HCT116 (cell line): ENCODE data around the gene NCBP2L. TPM values are rescaled to one million over a fixed set of nuclear protein-coding genes. Genes with fewer than 3 reads are reported as not detected.

Source experiments
- ATAC-seq: fragments of 200-7000 bp; cut with Tn5 transposase; 2 replicates; pipeline ENCODE4 v1.9.1; 2020; ENCODE audit warnings: mild to moderate bottlenecking, moderate library complexity
- BruUV-seq: library from RNA; stranded (reverse); fragments of 400-500 nt; replicated peaks from 2 replicates; lab custom pipeline; 2021; lab: Mats Ljungman, UMichigan
- CTCF ChIA-PET: fragments of 300-600 bp; sonication (Branson Sonifier 250); formaldehyde crosslinking; loops from one replicate; lab custom pipeline; 2021; ENCODE audit warnings: antibody characterized with exemption; lab: Charles Lee
- POLR2A ChIA-PET: fragments of 300-600, 350-600 bp; sonication (Branson Sonifier 250); formaldehyde crosslinking; loops from one replicate; lab custom pipeline; 2021; ENCODE audit warnings: antibody characterized with exemption; lab: Charles Lee
- RAD21 ChIA-PET, 2 experiments: fragments of 300-600 bp; sonication (Branson Sonifier 250); formaldehyde crosslinking; loops; one replicate each; lab custom pipeline; 2023; ENCODE audit warnings: low total read pairs in 2 of 2; ENCODE audit not compliant: uncharacterized antibody in 2 of 2, unreplicated experiment in 2 of 2, low non-redundant PET in 1 of 2; lab: Charles Lee
- DNase-seq: peaks from one replicate; pipeline ENCODE4 v3.0.0-alpha.2; 2010; ENCODE audit warnings: low read depth, low spot score
- H2AFZ ChIP-seq: fragments of 200-600 bp; shearing (Covaris generic), sonication (generic); 2 replicates; pipeline ENCODE4 v1.6.1; 2017; ENCODE audit warnings: low read depth, mixed run types, mixed read lengths, antibody characterized with exemption, low read length; ENCODE audit not compliant: poor library complexity, severe bottlenecking
- H3K27ac ChIP-seq: 2 replicates; pipeline ENCODE4 v1.5.1; 2012; ENCODE audit warnings: low read depth, low read length
- H3K27me3 ChIP-seq: fragments of 200-600 bp; sonication (generic); 2 replicates; pipeline ENCODE4 v1.6.1; 2016; ENCODE audit warnings: mixed run types, low read length, mixed read lengths; ENCODE audit not compliant: insufficient read depth
- H3K36me3 ChIP-seq, 2 experiments: fragments of 200-500 bp in 1 of 2; fragments of 200-600 bp in 1 of 2; sonication (Bioruptor generic) in 1 of 2; sonication (generic) in 1 of 2; 2 replicates each; pipeline versions ENCODE4 v1.5.1 to v1.6.1; 2014 to 2016; ENCODE audit warnings: low read length in 2 of 2, inconsistent platforms in 1 of 2, mixed read lengths in 1 of 2, mixed run types in 1 of 2; ENCODE audit not compliant: insufficient read depth in 2 of 2, control insufficient read depth in 1 of 2
- H3K4me1 ChIP-seq, 2 experiments: fragments of 200-600 bp in 1 of 2; sonication (generic) in 1 of 2; 2 replicates each; pipeline versions ENCODE4 v1.5.1 to v1.6.1; 2012 to 2017; ENCODE audit warnings: low read length in 2 of 2, inconsistent platforms in 1 of 2, mild to moderate bottlenecking in 1 of 2, mixed read lengths in 1 of 2, mixed run types in 1 of 2, moderate library complexity in 1 of 2; ENCODE audit not compliant: insufficient read depth in 2 of 2, control insufficient read depth in 1 of 2
- H3K4me2 ChIP-seq: fragments of 200-600 bp; sonication (generic); 2 replicates; pipeline ENCODE4 v1.6.1; 2017; ENCODE audit warnings: mixed run types, low read length, mixed read lengths
- H3K4me3 ChIP-seq, 2 experiments: fragments of 200-600 bp in 1 of 2; sonication (generic) in 1 of 2; replicated peaks in 1 of 2; 2 replicates each; pipeline ENCODE4 v1.5.1; 2011 to 2016; ENCODE audit warnings: low read length in 2 of 2, control low read depth in 1 of 2, low read depth in 1 of 2, mild to moderate bottlenecking in 1 of 2, mixed read lengths in 1 of 2, mixed run types in 1 of 2
- H3K79me2 ChIP-seq: fragments of 200-600 bp; sonication (generic); 2 replicates; pipeline ENCODE4 v1.6.1; 2017; ENCODE audit warnings: mild to moderate bottlenecking, mixed run types, low read length, moderate library complexity, mixed read lengths; ENCODE audit not compliant: insufficient read depth
- H3K9ac ChIP-seq: fragments of 200-600 bp; sonication (generic); 2 replicates; pipeline ENCODE4 v1.6.1; 2016; ENCODE audit warnings: low read length, mixed read lengths
- H3K9me2 ChIP-seq: fragments of 200-600 bp; sonication (generic), shearing (Covaris generic); 2 replicates; pipeline ENCODE4 v1.6.1; 2017; ENCODE audit warnings: mixed run types, mild to moderate bottlenecking, moderate library complexity; ENCODE audit not compliant: insufficient read depth
- H3K9me3 ChIP-seq, 2 experiments: fragments of 200-500 bp in 1 of 2; fragments of 200-600 bp in 1 of 2; sonication (Bioruptor generic) in 1 of 2; sonication (generic) in 1 of 2; 2 replicates each; pipeline ENCODE4 v1.6.1; 2014 to 2017; ENCODE audit warnings: low read length in 2 of 2, mixed read lengths in 2 of 2, inconsistent platforms in 1 of 2, low read depth in 1 of 2, mild to moderate bottlenecking in 1 of 2, mixed run types in 1 of 2, moderate library complexity in 1 of 2; ENCODE audit not compliant: control insufficient read depth in 1 of 2, insufficient read depth in 1 of 2
- H4K20me1 ChIP-seq: fragments of 200-600 bp; sonication (generic), shearing (Covaris generic); 2 replicates; pipeline ENCODE4 v1.6.1; 2017; ENCODE audit warnings: mixed run types, mild to moderate bottlenecking, moderate library complexity; ENCODE audit not compliant: insufficient read depth
- CBX3 ChIP-seq: IDR thresholded peaks from 2 replicates; pipeline ENCODE4 v1.6.1; 2012; ENCODE audit warnings: low read depth
- CEBPB ChIP-seq: IDR thresholded peaks from 2 replicates; pipeline ENCODE4 v1.6.1; 2012; ENCODE audit warnings: low read depth
- ELF1 ChIP-seq: IDR thresholded peaks from 2 replicates; pipeline ENCODE4 v1.6.1; 2012; ENCODE audit warnings: low read depth, borderline replicate concordance
- EZH2phosphoT487 ChIP-seq: fragments of 200-600 bp; IDR thresholded peaks from 2 replicates; pipeline ENCODE4 v1.6.1; 2018; ENCODE audit warnings: antibody characterized with exemption, borderline replicate concordance
- FOSL1 ChIP-seq: IDR thresholded peaks from 2 replicates; pipeline ENCODE4 v1.6.1; 2012; ENCODE audit warnings: low read depth
- POLR2A ChIP-seq: IDR thresholded peaks from 2 replicates; pipeline ENCODE4 v1.7.0; 2011; ENCODE audit warnings: borderline replicate concordance; ENCODE audit not compliant: insufficient read depth, insufficient read length; ENCODE audit errors: extremely low read depth
- RAD21 ChIP-seq: IDR thresholded peaks from 2 replicates; pipeline ENCODE4 v1.6.1; 2012; ENCODE audit warnings: low read depth, mild to moderate bottlenecking
- SIN3A ChIP-seq: IDR thresholded peaks from 2 replicates; pipeline ENCODE4 v1.6.1; 2012; ENCODE audit warnings: low read depth
- SP1 ChIP-seq: IDR thresholded peaks from 2 replicates; pipeline ENCODE4 v1.6.1; 2012; ENCODE audit warnings: low read depth
- SRF ChIP-seq: IDR thresholded peaks from 2 replicates; pipeline ENCODE4 v1.6.1; 2012; ENCODE audit warnings: low read depth
- TCF7L2 ChIP-seq: IDR thresholded peaks from 2 replicates; pipeline ENCODE4 v1.7.0; 2011; ENCODE audit warnings: borderline replicate concordance, inconsistent platforms; ENCODE audit not compliant: insufficient read depth, insufficient read length; ENCODE audit errors: extremely low read depth
- YY1 ChIP-seq: IDR thresholded peaks from 2 replicates; pipeline ENCODE4 v1.6.1; 2011; ENCODE audit warnings: low read length, low read depth, moderate library complexity, mild to moderate bottlenecking; ENCODE audit not compliant: insufficient replicate concordance; ENCODE audit errors: extremely low read depth
- ZFX ChIP-seq: fragments of 450-650 bp; IDR thresholded peaks from 2 replicates; pipeline ENCODE4 v1.6.1; 2017
- intact Hi-C: fragments of 100-400 bp; cut with micrococcal nuclease; formaldehyde crosslinking; loops from 2 replicates; pipeline ENCODE4 v1.10.0; 2022
- total RNA-seq: library from RNA; stranded (reverse); gene quantifications from one replicate; pipeline ENCODE4 v1.2.1, GENCODE V29; 2021; ENCODE audit not compliant: unreplicated experiment
- TF ChIP-seq, protein P1 (sequence below): IDR thresholded peaks from 2 replicates; pipeline ENCODE4 v1.6.1; 2012; ENCODE audit warnings: low read depth
- TF ChIP-seq, protein P2 (sequence below): IDR thresholded peaks from 2 replicates; pipeline ENCODE4 v1.6.1; 2012
- TF ChIP-seq, protein P3 (sequence below), 3 experiments: fragments of 200-600 bp in 1 of 3; sonication (generic) in 1 of 3; IDR thresholded peaks in 2 of 3; conservative IDR thresholded peaks in 1 of 3; 2 replicates each; pipeline ENCODE4 v1.5.1; 2012 to 2017; ENCODE audit warnings: low read depth in 2 of 3, low read length in 2 of 3, antibody characterized with exemption in 1 of 3, borderline replicate concordance in 1 of 3, control low read depth in 1 of 3, mild to moderate bottlenecking in 1 of 3, mixed read lengths in 1 of 3, mixed run types in 1 of 3, moderate library complexity in 1 of 3; ENCODE audit not compliant: insufficient read depth in 1 of 3
- TF ChIP-seq, protein P4 (sequence below): IDR thresholded peaks from 2 replicates; pipeline ENCODE4 v1.6.1; 2012

The NCBP2L gene
- total RNA-seq, 1 experiment from 2014 or later, result not detected

DNA sequence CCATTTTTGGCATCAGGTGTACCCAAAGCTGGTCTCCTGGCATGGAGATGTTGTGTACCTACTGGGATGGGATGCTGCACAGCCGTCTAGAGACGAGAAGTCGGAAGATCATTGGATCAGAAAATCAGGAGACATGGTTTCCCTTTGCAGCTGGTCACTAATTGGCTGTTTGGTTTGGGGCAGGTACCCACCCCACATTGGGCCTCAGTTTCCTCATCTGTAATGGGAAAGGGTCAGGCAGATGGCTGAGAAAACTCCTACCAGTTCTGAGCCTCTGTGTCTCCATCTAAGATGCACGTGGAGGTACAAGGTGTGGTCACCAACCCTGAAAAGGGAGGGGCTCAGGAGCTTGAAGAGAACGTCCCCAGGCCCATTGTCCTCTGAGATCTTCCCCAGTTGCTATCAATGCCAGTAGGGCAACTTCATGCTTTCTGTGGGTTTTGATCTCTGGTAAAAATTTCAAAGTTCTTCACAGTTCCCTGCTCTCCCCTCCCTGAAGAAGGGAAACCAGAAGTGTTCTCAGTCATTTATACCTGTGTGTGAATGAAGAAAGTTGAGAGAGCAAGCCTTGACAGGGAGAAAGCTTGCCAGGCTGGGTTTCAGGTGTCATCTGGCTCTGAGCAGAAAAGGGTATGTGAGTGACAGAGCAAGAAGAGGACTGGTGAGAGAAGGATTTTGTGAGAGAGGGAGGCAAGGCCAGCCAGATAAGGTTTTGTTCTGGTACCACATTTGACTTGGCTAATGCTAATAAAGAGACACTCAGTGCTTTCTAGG is 17.0 kb upstream of the NCBP2L start:
- Histone ChIP-seq H3K79me2 (no peaks in the 10 kb centered on the region), H3K9me2 (no peaks in the 10 kb centered on the region), H3K27me3 (no peaks in the 10 kb centered on the region), H3K4me2 (no peak overlapping the region), H3K27ac (no peak overlapping the region), H4K20me1 (no peaks in the 10 kb centered on the region), H3K4me3 (no peak overlapping the region), H2AFZ (no peak overlapping the region), H3K9me3 (no peaks in the 10 kb centered on the region), H3K4me1 (no peaks in the 10 kb centered on the region), H3K9ac (no peak overlapping the region), H3K36me3 (no peaks in the 10 kb centered on the region)
- intact Hi-C loops, result no loop called here
- DNase-seq (no peak), ATAC-seq (no peak)
- TF ChIP-seq TCF7L2 (no peak), SRF (no peak), FOSL1 (no peak), SIN3A (no peak), CEBPB (no peak), YY1 (no peak), ZFX (no peak), POLR2A (no peak), ELF1 (no peak), EZH2phosphoT487 (no peak), SP1 (no peak), CBX3 (no peak), RAD21 (no peak)
- TF ChIP-seq, protein P1, sequence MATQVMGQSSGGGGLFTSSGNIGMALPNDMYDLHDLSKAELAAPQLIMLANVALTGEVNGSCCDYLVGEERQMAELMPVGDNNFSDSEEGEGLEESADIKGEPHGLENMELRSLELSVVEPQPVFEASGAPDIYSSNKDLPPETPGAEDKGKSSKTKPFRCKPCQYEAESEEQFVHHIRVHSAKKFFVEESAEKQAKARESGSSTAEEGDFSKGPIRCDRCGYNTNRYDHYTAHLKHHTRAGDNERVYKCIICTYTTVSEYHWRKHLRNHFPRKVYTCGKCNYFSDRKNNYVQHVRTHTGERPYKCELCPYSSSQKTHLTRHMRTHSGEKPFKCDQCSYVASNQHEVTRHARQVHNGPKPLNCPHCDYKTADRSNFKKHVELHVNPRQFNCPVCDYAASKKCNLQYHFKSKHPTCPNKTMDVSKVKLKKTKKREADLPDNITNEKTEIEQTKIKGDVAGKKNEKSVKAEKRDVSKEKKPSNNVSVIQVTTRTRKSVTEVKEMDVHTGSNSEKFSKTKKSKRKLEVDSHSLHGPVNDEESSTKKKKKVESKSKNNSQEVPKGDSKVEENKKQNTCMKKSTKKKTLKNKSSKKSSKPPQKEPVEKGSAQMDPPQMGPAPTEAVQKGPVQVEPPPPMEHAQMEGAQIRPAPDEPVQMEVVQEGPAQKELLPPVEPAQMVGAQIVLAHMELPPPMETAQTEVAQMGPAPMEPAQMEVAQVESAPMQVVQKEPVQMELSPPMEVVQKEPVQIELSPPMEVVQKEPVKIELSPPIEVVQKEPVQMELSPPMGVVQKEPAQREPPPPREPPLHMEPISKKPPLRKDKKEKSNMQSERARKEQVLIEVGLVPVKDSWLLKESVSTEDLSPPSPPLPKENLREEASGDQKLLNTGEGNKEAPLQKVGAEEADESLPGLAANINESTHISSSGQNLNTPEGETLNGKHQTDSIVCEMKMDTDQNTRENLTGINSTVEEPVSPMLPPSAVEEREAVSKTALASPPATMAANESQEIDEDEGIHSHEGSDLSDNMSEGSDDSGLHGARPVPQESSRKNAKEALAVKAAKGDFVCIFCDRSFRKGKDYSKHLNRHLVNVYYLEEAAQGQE, result no peak
- TF ChIP-seq, protein P2, sequence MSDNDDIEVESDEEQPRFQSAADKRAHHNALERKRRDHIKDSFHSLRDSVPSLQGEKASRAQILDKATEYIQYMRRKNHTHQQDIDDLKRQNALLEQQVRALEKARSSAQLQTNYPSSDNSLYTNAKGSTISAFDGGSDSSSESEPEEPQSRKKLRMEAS, result no peak
- TF ChIP-seq, protein P3, sequence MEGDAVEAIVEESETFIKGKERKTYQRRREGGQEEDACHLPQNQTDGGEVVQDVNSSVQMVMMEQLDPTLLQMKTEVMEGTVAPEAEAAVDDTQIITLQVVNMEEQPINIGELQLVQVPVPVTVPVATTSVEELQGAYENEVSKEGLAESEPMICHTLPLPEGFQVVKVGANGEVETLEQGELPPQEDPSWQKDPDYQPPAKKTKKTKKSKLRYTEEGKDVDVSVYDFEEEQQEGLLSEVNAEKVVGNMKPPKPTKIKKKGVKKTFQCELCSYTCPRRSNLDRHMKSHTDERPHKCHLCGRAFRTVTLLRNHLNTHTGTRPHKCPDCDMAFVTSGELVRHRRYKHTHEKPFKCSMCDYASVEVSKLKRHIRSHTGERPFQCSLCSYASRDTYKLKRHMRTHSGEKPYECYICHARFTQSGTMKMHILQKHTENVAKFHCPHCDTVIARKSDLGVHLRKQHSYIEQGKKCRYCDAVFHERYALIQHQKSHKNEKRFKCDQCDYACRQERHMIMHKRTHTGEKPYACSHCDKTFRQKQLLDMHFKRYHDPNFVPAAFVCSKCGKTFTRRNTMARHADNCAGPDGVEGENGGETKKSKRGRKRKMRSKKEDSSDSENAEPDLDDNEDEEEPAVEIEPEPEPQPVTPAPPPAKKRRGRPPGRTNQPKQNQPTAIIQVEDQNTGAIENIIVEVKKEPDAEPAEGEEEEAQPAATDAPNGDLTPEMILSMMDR (IDR thresholded peaks at IDR 0.05 in 2 of 3, conservative IDR thresholded peaks at IDR 0.05 in 1 of 3; ENCODE audit: borderline replicate concordance in 1 of 3, insufficient read depth in 1 of 3, low read depth in 2 of 3, low read length in 2 of 3), result no peak
- TF ChIP-seq, protein P4, sequence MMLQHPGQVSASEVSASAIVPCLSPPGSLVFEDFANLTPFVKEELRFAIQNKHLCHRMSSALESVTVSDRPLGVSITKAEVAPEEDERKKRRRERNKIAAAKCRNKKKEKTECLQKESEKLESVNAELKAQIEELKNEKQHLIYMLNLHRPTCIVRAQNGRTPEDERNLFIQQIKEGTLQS, result no peak
- BruUV-seq, result no TSS peak
- ChIA-PET CTCF (no interaction called here), POLR2A (no interaction called here), RAD21 (no interaction called here)
